C4-2B (cell line): Measurements from ENCODE around the gene SPG11.

Experiments
- CTCF ChIP-seq: fragments of 450-650 bp; conservative IDR thresholded peaks from 2 replicates; pipeline ENCODE4 v1.5.1; 2017; ENCODE audit warnings: mild to moderate bottlenecking
- ZFX ChIP-seq: fragments of 450-650 bp; IDR thresholded peaks from 2 replicates; pipeline ENCODE4 v1.6.1; 2017

- TF ChIP-seq CTCF (no peak), ZFX (no peak)
These were observed 120.9 kb downstream of the SPG11 start for GRCh38 chr15:44542596-44542995.
